HEK293T (cell line): ENCODE results near the gene THSD7B.

ENCODE experiments used
- CTCF ChIA-PET: fragments of 350-600 bp; formaldehyde crosslinking; extraction: SDS; loops from one replicate; lab custom pipeline; 2021; ENCODE audit warnings: antibody characterized with exemption, inconsistent platforms; lab: Yijun Ruan, JAX
- POLR2A ChIA-PET: fragments of 350-600 bp; formaldehyde crosslinking; extraction: SDS; loops from one replicate; lab custom pipeline; 2020; ENCODE audit warnings: antibody characterized with exemption, inconsistent platforms; lab: Yijun Ruan, JAX
- DNase-seq: peaks from one replicate; pipeline ENCODE4 v3.0.0; 2012; ENCODE audit warnings: mixed read lengths; ENCODE audit errors: extremely low spot score
- ARNT ChIP-seq: fragments of 450-650 bp; IDR thresholded peaks from 2 replicates; pipeline ENCODE4 v1.6.1; 2017; ENCODE audit warnings: mild to moderate bottlenecking
- BHLHE40 ChIP-seq: fragments of 450-650 bp; IDR thresholded peaks from 2 replicates; pipeline ENCODE4 v1.6.1; 2016; ENCODE audit warnings: mild to moderate bottlenecking, moderate library complexity, borderline replicate concordance
- CTBP1 ChIP-seq: fragments of 450-650 bp; IDR thresholded peaks from 2 replicates; pipeline ENCODE4 v1.6.1; 2016; ENCODE audit warnings: borderline replicate concordance
- ELF4 ChIP-seq: fragments of 450-650 bp; IDR thresholded peaks from 2 replicates; pipeline ENCODE4 v1.6.1; 2017; ENCODE audit warnings: antibody characterized with exemption
- FOXA1 ChIP-seq: fragments of 450-650 bp; IDR thresholded peaks from 2 replicates; pipeline ENCODE4 v1.6.1; 2016; ENCODE audit warnings: mild to moderate bottlenecking
- FOXK2 ChIP-seq: fragments of 450-650 bp; IDR thresholded peaks from 2 replicates; pipeline ENCODE4 v1.6.1; 2016; ENCODE audit warnings: mild to moderate bottlenecking
- FOXM1 ChIP-seq: fragments of 450-650 bp; IDR thresholded peaks from 2 replicates; pipeline ENCODE4 v1.6.1; 2017; ENCODE audit warnings: mild to moderate bottlenecking, borderline replicate concordance
- HDGF ChIP-seq: fragments of 450-650 bp; IDR thresholded peaks from 2 replicates; pipeline ENCODE4 v1.6.1; 2017; ENCODE audit warnings: antibody characterized with exemption, borderline replicate concordance
- L3MBTL2 ChIP-seq: fragments of 450-650 bp; conservative IDR thresholded peaks from 2 replicates; pipeline ENCODE4 v1.6.1; 2016; ENCODE audit warnings: mild to moderate bottlenecking
- LEF1 ChIP-seq: fragments of 450-650 bp; IDR thresholded peaks from 2 replicates; pipeline ENCODE4 v1.6.1; 2017; ENCODE audit warnings: mild to moderate bottlenecking, borderline replicate concordance
- NFRKB ChIP-seq: fragments of 450-650 bp; IDR thresholded peaks from 2 replicates; pipeline ENCODE4 v1.6.1; 2016; ENCODE audit warnings: mild to moderate bottlenecking, moderate library complexity
- SP1 ChIP-seq: fragments of 450-650 bp; IDR thresholded peaks from 2 replicates; pipeline ENCODE4 v1.6.1; 2017
- SUZ12 ChIP-seq: fragments of 450-650 bp; IDR thresholded peaks from 2 replicates; pipeline ENCODE4 v1.6.1; 2016; ENCODE audit warnings: mild to moderate bottlenecking
- TARDBP ChIP-seq: fragments of 450-650 bp; IDR thresholded peaks from 2 replicates; pipeline ENCODE4 v1.6.1; 2016
- ZNF384 ChIP-seq: fragments of 450-650 bp; IDR thresholded peaks from 2 replicates; pipeline ENCODE4 v1.6.1; 2016
- TF ChIP-seq, protein P1 (sequence below): fragments of 450-650 bp; IDR thresholded peaks from 2 replicates; pipeline ENCODE4 v1.6.1; 2016

THSD7B gene

DNA sequence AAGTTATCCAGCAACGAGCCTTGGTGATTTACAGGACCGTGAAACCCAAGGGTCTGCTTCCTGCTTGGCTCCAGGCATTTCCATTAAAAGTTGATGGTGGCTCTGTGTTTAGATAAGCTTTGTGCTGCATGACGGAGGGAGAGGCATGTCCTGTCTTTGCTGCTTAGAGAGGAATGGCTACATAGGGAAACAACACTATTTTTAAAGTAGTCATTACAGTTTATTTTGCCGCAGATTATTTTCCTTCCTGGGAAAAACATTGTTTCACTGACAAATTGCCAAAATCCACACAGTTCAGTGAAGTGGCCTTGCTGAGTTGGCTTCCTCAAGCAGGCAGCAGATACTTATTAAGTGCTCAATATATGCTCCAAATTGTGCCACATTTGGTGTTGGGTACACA, 98.5 kb downstream of the THSD7B start:
- ChIA-PET CTCF (no interaction called here), POLR2A (no interaction called here)
- no peak for DNase-seq
- TF ChIP-seq ZNF384 = no peak

DNA sequence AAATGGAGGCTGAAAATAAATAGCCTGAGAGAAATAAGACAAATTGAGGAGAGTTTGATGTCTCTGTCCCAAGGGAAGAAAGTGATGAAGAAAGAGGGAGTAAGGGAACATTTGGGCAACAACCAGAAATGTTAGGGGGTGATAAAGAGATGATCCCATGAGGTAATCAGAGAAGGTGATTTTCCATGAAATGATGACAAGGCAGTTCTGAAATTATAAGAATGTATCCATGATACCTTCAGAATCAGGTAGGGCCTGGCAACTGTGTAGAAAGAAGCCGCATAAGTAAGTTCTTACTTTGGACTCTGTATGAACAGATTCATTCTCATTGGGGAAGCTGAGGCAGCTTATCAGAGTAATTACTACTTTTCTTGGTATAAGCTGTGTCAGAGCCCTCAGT, 106.1 kb downstream of the THSD7B start:
- CTCF ChIA-PET = no interaction called here
- no peak for DNase-seq
- POLR2A ChIA-PET = no interaction called here
- TF ChIP-seq FOXM1 (no peak), TARDBP (no peak), ARNT (no peak), SP1 (no peak), SUZ12 (no peak), ELF4 (no peak), BHLHE40 (no peak), LEF1 (no peak)
- TF ChIP-seq, protein P1, sequence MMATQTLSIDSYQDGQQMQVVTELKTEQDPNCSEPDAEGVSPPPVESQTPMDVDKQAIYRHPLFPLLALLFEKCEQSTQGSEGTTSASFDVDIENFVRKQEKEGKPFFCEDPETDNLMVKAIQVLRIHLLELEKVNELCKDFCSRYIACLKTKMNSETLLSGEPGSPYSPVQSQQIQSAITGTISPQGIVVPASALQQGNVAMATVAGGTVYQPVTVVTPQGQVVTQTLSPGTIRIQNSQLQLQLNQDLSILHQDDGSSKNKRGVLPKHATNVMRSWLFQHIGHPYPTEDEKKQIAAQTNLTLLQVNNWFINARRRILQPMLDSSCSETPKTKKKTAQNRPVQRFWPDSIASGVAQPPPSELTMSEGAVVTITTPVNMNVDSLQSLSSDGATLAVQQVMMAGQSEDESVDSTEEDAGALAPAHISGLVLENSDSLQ = no peak

GRCh38 chr2:136874258-136874657, 108.9 kb downstream of the THSD7B start:
- peak; percentile 25 for DNase-seq
- ChIA-PET CTCF (no interaction called here), POLR2A (no interaction called here)
- no peak for TF ChIP-seq ZNF384
- no peak for TF ChIP-seq TARDBP
- no peak for TF ChIP-seq ARNT
- TF ChIP-seq FOXM1 = no peak
- TF ChIP-seq FOXK2 = no peak
- no peak for TF ChIP-seq FOXA1
- TF ChIP-seq L3MBTL2 = no peak
- TF ChIP-seq HDGF = no peak

DNA sequence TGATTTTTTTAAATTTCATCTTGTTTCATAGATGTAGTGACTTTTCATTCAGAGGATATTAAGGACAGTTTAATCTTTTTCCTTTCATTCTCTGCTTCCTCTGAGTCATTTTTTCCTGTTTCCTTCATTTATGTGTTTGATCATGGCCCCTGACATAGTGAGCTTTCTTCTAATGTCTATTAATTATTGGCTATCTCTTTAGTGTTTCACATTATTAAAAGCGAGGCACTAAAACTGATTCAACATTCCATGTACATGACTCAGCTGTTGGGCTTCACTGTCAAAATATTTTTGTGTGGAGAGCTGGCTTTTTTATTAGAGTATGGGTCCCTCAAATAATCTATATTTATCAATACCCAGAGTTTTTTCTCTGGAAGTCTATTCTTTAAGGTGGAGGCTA, 125.8 kb downstream of the THSD7B start:
- no peak for TF ChIP-seq HDGF
- no peak for TF ChIP-seq SP1
- no peak for TF ChIP-seq FOXA1
- no peak for TF ChIP-seq CTBP1
- TF ChIP-seq NFRKB = no peak
- no peak for TF ChIP-seq FOXK2
- TF ChIP-seq BHLHE40 = no peak
- no peak for TF ChIP-seq ZNF384
- CTCF ChIA-PET = no interaction called here
- DNase-seq = no peak
- POLR2A ChIA-PET = no interaction called here

- CTCF ChIA-PET = no interaction called here
- DNase-seq = no peak
- TF ChIP-seq BHLHE40 = no peak
- TF ChIP-seq, protein P1 = no peak
- TF ChIP-seq TARDBP = no peak
- TF ChIP-seq SP1 = no peak
- TF ChIP-seq LEF1 = no peak
- TF ChIP-seq FOXM1 = no peak
- POLR2A ChIA-PET = no interaction called here
These were observed 128.8 kb downstream of the THSD7B start for GRCh38 chr2:136894007-136894634.

DNA sequence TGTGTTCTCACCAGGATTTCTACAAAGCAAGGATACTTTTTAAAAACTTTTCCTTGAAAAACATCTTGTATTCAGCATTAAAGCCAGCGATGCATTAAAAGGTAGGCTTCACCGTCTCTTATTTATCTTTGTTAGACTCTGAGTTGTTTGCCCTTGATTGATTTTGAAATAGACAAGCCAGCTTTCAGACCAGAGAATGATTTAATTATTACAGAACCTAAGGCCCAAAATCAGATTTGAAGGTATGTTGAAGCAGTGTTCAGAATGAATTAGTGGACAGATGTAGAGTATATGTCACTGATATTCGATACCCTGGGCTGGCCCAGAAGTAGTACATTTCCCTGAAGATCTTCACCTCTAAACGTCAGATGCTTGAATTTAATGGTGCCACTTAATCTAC, 136.4 kb downstream of the THSD7B start:
- TF ChIP-seq LEF1 = no peak
- TF ChIP-seq BHLHE40 = no peak
- no peak for TF ChIP-seq CTBP1
- TF ChIP-seq NFRKB = no peak
- TF ChIP-seq, protein P1 = no peak
- TF ChIP-seq ZNF384 = no peak
- no peak for TF ChIP-seq SP1
- TF ChIP-seq HDGF = no peak
- TF ChIP-seq FOXM1 = no peak
- TF ChIP-seq FOXA1 = no peak
- no peak for TF ChIP-seq ELF4
- POLR2A ChIA-PET = no interaction called here

GRCh38 chr2:136905779-136906178, 140.4 kb downstream of the THSD7B start:
- DNase-seq = no peak
- POLR2A ChIA-PET = no interaction called here
- CTCF ChIA-PET = no interaction called here
- TF ChIP-seq FOXK2 (no peak), CTBP1 (no peak), SUZ12 (no peak), HDGF (no peak), SP1 (no peak), ELF4 (no peak), FOXA1 (no peak), L3MBTL2 (no peak), NFRKB (no peak), TARDBP (no peak)

More for the DNA sequence above, 136.4 kb downstream of the THSD7B start:
- CTCF ChIA-PET = no interaction called here
- DNase-seq = no peak
